Measurements from ENCODE around the gene HSPBP1.

GRCh38 chr19:55250262-55251036 is 29.5 kb downstream of the HSPBP1 start:
- TF ChIP-seq CTCF (conservative IDR thresholded peaks at IDR 0.05; ENCODE audit: low read depth, low read length) (no peak), EZH2 (IDR thresholded peaks at IDR 0.05; ENCODE audit: borderline replicate concordance, low read depth, low read length, poor library complexity, severe bottlenecking) (no peak)

Data from A673 (cell line).